Stimulated activated CD4-positive, alpha-beta T cell treated with anti-CD3 and anti-CD28 coated beads, TNF-alpha, amount 100 ng/mL, for 24 hours (primary cell): ENCODE measurements around the gene CHMP5.

ENCODE experiments used
- DNase-seq, 3 experiments: peaks; one replicate each; pipeline ENCODE4 v3.0.0-alpha.2; 2020; ENCODE audit warnings: low read depth in 3 of 3

The CHMP5 gene

GRCh38 chr9:33244137-33244784 lies 20.6 kb upstream of the CHMP5 start:
- DNase-seq: no peak

DNA sequence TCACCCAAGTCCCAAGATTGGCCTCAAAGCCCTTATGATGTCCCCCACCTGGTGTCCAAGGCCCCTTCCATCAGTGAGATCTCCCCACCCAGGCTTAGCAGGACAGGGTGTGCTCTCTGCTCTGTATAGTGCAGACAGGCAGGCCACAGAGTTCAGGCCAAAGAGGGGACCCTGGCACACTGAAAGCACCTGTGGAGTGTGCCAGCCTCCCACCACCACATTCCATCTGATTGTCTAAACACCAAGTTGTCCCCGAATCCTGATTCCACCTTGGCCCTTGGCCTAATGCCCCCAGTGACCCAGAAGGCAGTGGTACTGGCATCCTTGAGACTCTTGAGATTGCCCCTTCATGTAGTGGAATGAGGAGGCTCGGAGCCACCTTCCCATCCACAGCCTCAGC lies 19.5 kb upstream of the CHMP5 start:
- DNase-seq: no peak

GRCh38 chr9:33246269-33246860 lies 18.5 kb upstream of the CHMP5 start:
- no peak for DNase-seq

GRCh38 chr9:33248606-33249005 lies 16.2 kb upstream of the CHMP5 start:
- no peak for DNase-seq

DNA sequence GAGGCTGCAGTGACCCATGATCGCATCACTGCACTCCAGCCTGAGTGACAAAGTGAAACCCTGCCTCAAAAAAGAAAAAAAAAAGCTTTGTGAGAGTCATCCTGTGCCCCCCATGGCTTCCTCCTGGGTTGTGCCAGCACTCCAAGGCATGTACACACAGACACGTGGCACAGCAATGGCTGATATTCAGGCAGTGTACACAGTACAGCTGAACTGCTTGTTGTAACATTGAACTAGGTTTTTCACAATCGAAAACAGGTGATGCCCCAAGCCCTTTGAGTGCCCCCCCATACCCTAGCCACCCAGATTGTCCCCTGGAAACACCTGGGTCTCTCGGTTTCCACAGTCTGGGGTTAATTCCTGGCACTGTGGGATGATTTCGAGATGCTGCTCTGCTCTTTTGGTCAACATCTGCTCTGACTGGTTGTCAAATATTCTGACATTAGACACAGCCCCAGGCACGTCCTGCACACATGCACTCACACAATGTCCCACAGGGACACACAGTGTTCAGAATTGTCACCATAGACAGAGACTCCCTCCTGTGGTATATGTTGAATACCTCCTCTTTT lies 15.7 kb upstream of the CHMP5 start:
- DNase-seq: no peak

DNA sequence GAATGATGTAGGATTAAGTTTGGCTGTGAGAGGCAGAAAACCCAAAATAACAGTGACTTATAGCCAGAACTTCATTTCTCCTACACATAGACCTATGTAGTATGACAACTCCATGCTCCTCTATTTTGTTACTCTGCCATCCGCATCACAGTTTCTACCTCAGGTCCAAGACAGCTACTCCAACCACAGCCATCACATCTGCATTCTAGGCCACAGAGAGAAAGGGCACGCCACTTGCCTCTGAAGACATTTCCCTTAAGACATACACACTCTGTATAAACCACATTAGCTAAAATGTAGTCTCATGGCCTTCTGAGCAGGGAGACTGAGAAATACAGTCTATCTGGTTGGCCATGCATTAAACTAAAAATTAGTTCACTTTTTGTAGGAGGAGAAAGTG lies 14.9 kb upstream of the CHMP5 start:
- DNase-seq: no peak

DNA sequence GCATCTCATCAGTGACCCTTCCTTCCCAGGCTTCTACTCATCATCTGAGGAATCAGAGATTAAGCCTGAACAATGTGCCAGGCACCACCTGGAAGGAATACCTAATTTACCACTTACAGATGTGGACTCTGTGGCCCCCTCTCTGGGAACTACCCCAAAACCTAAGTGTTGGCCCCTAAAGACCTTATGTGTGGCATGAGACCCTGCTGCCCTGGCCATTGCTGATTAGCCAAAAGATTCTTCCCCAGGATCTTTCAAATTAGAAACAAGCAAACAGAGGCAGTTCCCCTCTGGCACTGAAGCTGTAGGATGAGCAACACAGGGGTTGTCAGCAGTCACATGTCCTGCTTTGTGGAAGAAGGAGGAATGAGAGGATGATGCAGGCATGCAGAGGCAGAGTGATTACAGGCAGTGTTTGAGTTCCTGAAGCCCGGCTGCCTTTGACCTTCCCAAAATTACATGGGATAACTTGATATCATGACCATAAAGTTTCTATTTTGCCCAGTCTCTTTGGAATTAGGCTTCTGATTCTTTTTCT lies 14.3 kb upstream of the CHMP5 start:
- no peak for DNase-seq

GRCh38 chr9:33254211-33254610 lies 10.6 kb upstream of the CHMP5 start:
- DNase-seq: no peak

- DNase-seq: no peak
These were observed 9.8 kb upstream of the CHMP5 start for GRCh38 chr9:33255014-33255413.

DNA sequence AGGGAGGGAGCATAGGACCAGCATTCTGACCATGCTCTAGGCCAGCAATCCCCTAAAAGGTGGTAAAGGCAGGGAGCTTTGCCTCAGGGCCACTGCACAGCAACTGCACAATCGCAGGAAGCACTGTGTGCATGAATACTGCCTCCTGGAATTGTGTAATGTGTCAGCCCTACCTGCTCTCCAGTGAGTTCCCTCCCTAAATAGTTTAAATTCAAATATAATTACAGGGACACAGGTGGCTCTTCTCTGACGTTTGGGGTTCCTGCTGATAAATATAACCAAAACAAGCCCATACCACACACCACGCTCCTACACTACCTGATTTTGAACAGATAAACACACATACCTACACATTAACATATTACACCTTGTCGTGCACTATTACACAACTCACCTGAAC lies 9.4 kb upstream of the CHMP5 start:
- DNase-seq: no peak

DNA sequence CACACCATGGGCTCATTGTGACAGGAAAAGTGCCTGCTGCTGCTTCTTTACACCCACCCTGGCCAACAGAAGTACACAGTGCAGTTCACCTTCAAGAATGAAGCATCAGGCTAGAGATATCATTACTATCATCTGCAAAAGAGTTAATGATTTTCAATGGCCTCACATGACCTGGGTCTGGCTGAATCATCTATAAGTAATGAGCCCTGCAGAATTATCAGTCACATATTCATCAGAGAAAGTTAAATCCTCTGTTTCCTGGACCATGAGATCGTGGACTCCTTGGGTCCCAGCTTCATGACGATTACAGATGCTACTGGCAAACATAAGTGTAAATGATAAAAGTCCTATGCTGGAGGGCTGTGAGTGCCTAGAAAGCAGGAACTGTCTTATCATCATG lies 8.6 kb upstream of the CHMP5 start:
- DNase-seq: no peak

- DNase-seq: no peak
These were observed 7.6 kb upstream of the CHMP5 start for GRCh38 chr9:33257276-33257675.

GRCh38 chr9:33260372-33260771 lies 4.5 kb upstream of the CHMP5 start:
- DNase-seq: no peak

- DNase-seq: peak in 1 of 3 experiments; percentile 2
These were observed 1.5 kb upstream of the CHMP5 start for GRCh38 chr9:33263131-33264002.

DNA sequence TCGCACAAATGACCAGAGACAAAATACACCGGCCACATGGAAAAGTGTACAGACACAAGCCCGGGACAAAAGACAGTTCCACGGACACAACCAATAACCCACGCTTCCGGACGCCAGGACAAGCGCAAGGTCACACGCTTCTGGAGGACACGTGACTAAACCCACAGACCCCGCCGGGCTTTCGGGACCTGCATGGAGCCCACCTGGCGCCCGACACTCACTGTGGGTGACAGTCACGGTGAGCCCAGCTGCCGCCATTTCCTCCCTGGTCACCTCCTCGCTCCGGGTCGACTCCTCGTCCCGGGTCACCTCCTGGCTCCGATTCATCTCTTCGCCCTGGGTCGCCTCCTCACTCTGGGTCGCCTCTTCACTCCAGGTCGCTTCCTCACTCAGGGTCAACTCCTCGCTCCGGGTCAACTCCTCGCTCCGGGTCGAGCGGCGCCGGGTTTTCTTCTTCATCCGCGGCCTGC lies 811 bp upstream of the CHMP5 start:
- peak in 2 of 3 experiments; percentile 11 to 43 for DNase-seq

GRCh38 chr9:33265211-33265865 lies 489 bp downstream of the CHMP5 start:
- DNase-seq: no peak

GRCh38 chr9:33267151-33267767 lies 2.4 kb downstream of the CHMP5 start:
- no peak for DNase-seq

- DNase-seq: no peak
These were observed 5.3 kb downstream of the CHMP5 start for GRCh38 chr9:33270146-33270545.

GRCh38 chr9:33272061-33272460 lies 7.2 kb downstream of the CHMP5 start:
- DNase-seq: no peak

GRCh38 chr9:33273266-33273971 lies 8.6 kb downstream of the CHMP5 start:
- DNase-seq: no peak

DNA sequence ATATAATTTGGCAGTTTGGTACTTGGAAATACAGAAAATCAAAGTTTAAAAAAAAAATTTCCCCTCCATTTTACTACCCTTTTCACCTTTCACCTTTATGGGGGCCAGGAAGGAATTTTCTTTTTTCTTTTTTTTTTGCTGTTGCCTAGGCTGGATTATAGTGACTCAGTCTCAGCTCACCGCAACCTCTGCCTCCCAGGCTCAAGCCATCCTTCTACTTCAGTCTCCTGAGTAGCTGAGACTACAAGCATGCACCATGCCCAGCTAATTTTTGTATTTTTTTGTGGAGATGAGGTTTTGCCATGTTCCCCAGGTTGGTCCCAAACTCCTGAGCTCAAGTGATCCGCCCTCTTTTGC lies 9.1 kb downstream of the CHMP5 start:
- DNase-seq: no peak
